WTC11 (cell line): Measurements from ENCODE around the gene SLC25A51. TPM values are rescaled to one million over a fixed set of nuclear protein-coding genes. Genes with fewer than 3 reads are reported as not detected.
A peak's percentile ranks its signal among the peaks of the same experiment; 100 is the strongest.

Experiments
- ATAC-seq: fragments of 200-7000 bp; cut with Tn5 transposase; 2 replicates; pipeline ENCODE4 v1.10.0; 2021; ENCODE audit warnings: mild to moderate bottlenecking, moderate library complexity
- CTCF ChIA-PET: fragments of 300-600 bp; sonication (Branson Sonifier 250); formaldehyde crosslinking; loops from one replicate; lab custom pipeline; 2021; ENCODE audit warnings: antibody characterized with exemption; lab: Charles Lee
- POLR2A ChIA-PET: fragments of 350-600 bp; sonication (Branson Sonifier 250); formaldehyde crosslinking; loops from one replicate; lab custom pipeline; 2021; ENCODE audit warnings: antibody characterized with exemption; lab: Charles Lee
- DNase-seq: peaks from one replicate; pipeline ENCODE4 v3.0.0; 2021; ENCODE audit warnings: low spot score
- H3K27ac Mint-ChIP-seq: 2 replicates; pipeline ENCODE4 v1.8.0; 2021; ENCODE audit warnings: mixed read lengths
- H3K27me3 Mint-ChIP-seq: 2 replicates; pipeline ENCODE4 v1.8.0; 2021; ENCODE audit warnings: low read depth, mild to moderate bottlenecking, moderate library complexity, mixed read lengths
- H3K36me3 Mint-ChIP-seq: 2 replicates; pipeline ENCODE4 v1.8.0; 2021; ENCODE audit warnings: mixed read lengths
- H3K4me1 Mint-ChIP-seq: 2 replicates; pipeline ENCODE4 v1.8.0; 2022; ENCODE audit warnings: mixed read lengths
- H3K4me3 Mint-ChIP-seq: 2 replicates; pipeline ENCODE4 v1.8.0; 2021; ENCODE audit warnings: mild to moderate bottlenecking, moderate library complexity, mixed read lengths
- H3K9me3 Mint-ChIP-seq: 2 replicates; pipeline ENCODE4 v1.8.0; 2021; ENCODE audit warnings: mixed read lengths
- ELF4 ChIP-seq: sonication (generic); formaldehyde crosslinking; IDR thresholded peaks from 2 replicates; pipeline ENCODE4 v1.8.1; 2022; ENCODE audit warnings: low read depth, mild to moderate bottlenecking, moderate library complexity, missing genetic modification reagents
- ETV6 ChIP-seq: sonication (generic); formaldehyde crosslinking; IDR thresholded peaks from 2 replicates; pipeline ENCODE4 v1.8.1; 2022; ENCODE audit warnings: mild to moderate bottlenecking, missing genetic modification reagents
- FOXJ3 ChIP-seq: sonication (generic); formaldehyde crosslinking; IDR thresholded peaks from 2 replicates; pipeline ENCODE4 v1.9.0; 2021; ENCODE audit warnings: missing genetic modification reagents, mild to moderate bottlenecking, borderline replicate concordance
- FOXK1 ChIP-seq: sonication (generic); formaldehyde crosslinking; IDR thresholded peaks from 2 replicates; pipeline ENCODE4 v1.8.0; 2022; ENCODE audit warnings: mild to moderate bottlenecking, moderate library complexity, missing genetic modification reagents
- FOXP1 ChIP-seq: sonication (generic); formaldehyde crosslinking; IDR thresholded peaks from 2 replicates; pipeline ENCODE4 v1.8.0; 2022; ENCODE audit warnings: missing genetic modification reagents, mild to moderate bottlenecking, moderate library complexity, borderline replicate concordance
- GABPB1 ChIP-seq: sonication (generic); formaldehyde crosslinking; IDR thresholded peaks from 2 replicates; pipeline ENCODE4 v1.8.1; 2023; ENCODE audit warnings: mild to moderate bottlenecking, missing genetic modification reagents
- GRHL2 ChIP-seq: fragments of 250-450 bp; sonication (Bioruptor Pico); IDR thresholded peaks from 2 replicates; pipeline ENCODE4 v1.8.0; 2022; ENCODE audit warnings: mild to moderate bottlenecking, moderate library complexity; ENCODE audit not compliant: insufficient replicate concordance, severe bottlenecking
- KAT7 ChIP-seq: sonication (generic); formaldehyde crosslinking; IDR thresholded peaks from 2 replicates; pipeline ENCODE4 v1.8.1; 2023; ENCODE audit warnings: missing genetic modification reagents, mild to moderate bottlenecking, borderline replicate concordance
- MYBL2 ChIP-seq: sonication (generic); formaldehyde crosslinking; IDR thresholded peaks from 2 replicates; pipeline ENCODE4 v1.8.1; 2023; ENCODE audit warnings: mild to moderate bottlenecking, moderate library complexity, missing genetic modification reagents
- NFE2L1 ChIP-seq: sonication (generic); formaldehyde crosslinking; IDR thresholded peaks from 2 replicates; pipeline ENCODE4 v1.8.1; 2023; ENCODE audit warnings: missing genetic modification reagents
- NR2C2 ChIP-seq: sonication (generic); formaldehyde crosslinking; IDR thresholded peaks from 2 replicates; pipeline ENCODE4 v1.8.0; 2022; ENCODE audit warnings: mild to moderate bottlenecking, missing genetic modification reagents
- PRRX2 ChIP-seq: fragments of 250-450 bp; sonication (Bioruptor Pico); IDR thresholded peaks from 2 replicates; pipeline ENCODE4 v1.8.0; 2021; ENCODE audit warnings: mild to moderate bottlenecking
- SOX15 ChIP-seq: fragments of 250-450 bp; sonication (Bioruptor Pico); IDR thresholded peaks from 2 replicates; pipeline ENCODE4 v1.9.0; 2021; ENCODE audit warnings: mild to moderate bottlenecking
- ZNF232 ChIP-seq: sonication (generic); formaldehyde crosslinking; IDR thresholded peaks from 2 replicates; pipeline ENCODE4 v1.8.0; 2022; ENCODE audit warnings: mild to moderate bottlenecking, missing genetic modification reagents
- ZNF396 ChIP-seq: fragments of 250-450 bp; sonication (Bioruptor Pico); IDR thresholded peaks from 2 replicates; pipeline ENCODE4 v1.8.0; 2021; ENCODE audit warnings: mild to moderate bottlenecking, moderate library complexity, borderline replicate concordance
- ZNF423 ChIP-seq: fragments of 250-450 bp; sonication (Bioruptor Pico); IDR thresholded peaks from 2 replicates; pipeline ENCODE4 v2.1.2; 2022; ENCODE audit warnings: mild to moderate bottlenecking, moderate library complexity
- total RNA-seq: library from RNA; stranded (reverse); gene quantifications from 3 replicates; pipeline ENCODE4 v1.2.3, GENCODE V29; 2021
- TF ChIP-seq, protein P1 (sequence below): sonication (generic); formaldehyde crosslinking; IDR thresholded peaks from 2 replicates; pipeline ENCODE4 v1.8.0; 2022; ENCODE audit warnings: mild to moderate bottlenecking, missing genetic modification reagents
- TF ChIP-seq, protein P2 (sequence below): sonication (generic); formaldehyde crosslinking; IDR thresholded peaks from 2 replicates; pipeline ENCODE4 v1.8.0; 2023; ENCODE audit warnings: missing genetic modification reagents
- TF ChIP-seq, protein P3 (sequence below): sonication (generic); formaldehyde crosslinking; IDR thresholded peaks from 2 replicates; pipeline ENCODE4 v1.8.0; 2022; ENCODE audit warnings: mild to moderate bottlenecking, missing genetic modification reagents
- TF ChIP-seq, protein P4 (sequence below): sonication (generic); formaldehyde crosslinking; IDR thresholded peaks from 2 replicates; pipeline ENCODE4 v1.8.1; 2022; ENCODE audit warnings: low read depth, mild to moderate bottlenecking, moderate library complexity, missing genetic modification reagents, borderline replicate concordance
- TF ChIP-seq, protein P5 (sequence below): sonication (generic); formaldehyde crosslinking; conservative IDR thresholded peaks from 2 replicates; pipeline ENCODE4 v1.8.1; 2023; ENCODE audit warnings: mild to moderate bottlenecking, low read depth, missing genetic modification reagents, moderate library complexity

Gene SLC25A51
- total RNA-seq, 1 experiment from 2014 or later, result 15.4 TPM

DNA sequence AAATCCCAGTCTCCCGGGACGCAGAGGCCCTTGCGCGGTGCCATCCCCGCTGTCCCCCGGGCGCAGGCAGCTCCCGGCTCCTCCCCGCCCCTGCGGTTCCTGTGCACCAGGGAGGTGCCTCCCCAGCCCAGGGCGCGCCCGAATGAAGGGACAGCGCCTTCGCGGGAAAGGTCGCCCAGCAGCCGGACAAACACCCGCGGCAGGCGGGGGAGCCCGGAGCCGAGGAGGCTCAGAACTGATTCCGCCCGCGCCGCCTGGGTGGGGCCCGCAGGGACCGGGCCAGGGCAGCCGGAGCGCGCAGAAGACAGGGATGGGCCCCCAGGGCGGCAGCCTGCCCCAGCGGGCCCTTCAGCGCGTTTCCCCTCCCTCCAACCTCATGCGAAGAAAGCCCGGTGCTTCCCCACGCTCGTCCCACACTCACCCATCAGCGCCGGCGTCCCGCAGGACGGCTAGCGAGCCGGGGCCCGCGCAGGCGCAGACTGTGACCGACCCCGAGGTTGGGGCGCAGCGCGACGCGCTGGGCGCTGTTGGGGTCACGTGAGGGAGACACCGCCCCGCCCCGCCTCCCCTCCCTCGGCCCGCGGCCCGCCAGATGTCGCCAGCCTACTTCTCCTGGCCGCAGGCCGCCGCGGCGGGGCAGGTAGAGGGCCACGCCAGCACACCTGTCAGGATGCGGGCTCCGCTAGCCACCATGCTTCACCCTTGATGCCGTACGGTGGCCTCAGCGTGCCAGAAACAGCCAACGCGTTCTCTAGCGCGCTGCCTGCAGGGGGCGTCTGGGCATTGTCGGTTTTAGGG lies at the start of gene SLC25A51 (continued):
- TF ChIP-seq ZNF396 (CRISPR knock-in tag) (no peak), FOXP1 (CRISPR knock-in tag) (peak; percentile 80; the same call in 1 of the 2 replicates), KAT7 (CRISPR knock-in tag) (peak; percentile 92; the same call in 1 of the 2 replicates), SOX15 (CRISPR knock-in tag) (no peak), ZNF423 (CRISPR knock-in tag) (no peak), GABPB1 (CRISPR knock-in tag) (peak; percentile 78), FOXK1 (CRISPR knock-in tag) (peak; percentile 93; the same call in 1 of the 2 replicates), FOXJ3 (no peak), ETV6 (CRISPR knock-in tag) (peak; percentile 87), ZNF232 (CRISPR knock-in tag) (peak; percentile 64; the same call in 1 of the 2 replicates), MYBL2 (peak; percentile 79; the same call in 1 of the 2 replicates)
- TF ChIP-seq, protein P1, sequence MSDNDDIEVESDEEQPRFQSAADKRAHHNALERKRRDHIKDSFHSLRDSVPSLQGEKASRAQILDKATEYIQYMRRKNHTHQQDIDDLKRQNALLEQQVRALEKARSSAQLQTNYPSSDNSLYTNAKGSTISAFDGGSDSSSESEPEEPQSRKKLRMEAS (CRISPR knock-in tag), result peak; percentile 97
- TF ChIP-seq, protein P2, sequence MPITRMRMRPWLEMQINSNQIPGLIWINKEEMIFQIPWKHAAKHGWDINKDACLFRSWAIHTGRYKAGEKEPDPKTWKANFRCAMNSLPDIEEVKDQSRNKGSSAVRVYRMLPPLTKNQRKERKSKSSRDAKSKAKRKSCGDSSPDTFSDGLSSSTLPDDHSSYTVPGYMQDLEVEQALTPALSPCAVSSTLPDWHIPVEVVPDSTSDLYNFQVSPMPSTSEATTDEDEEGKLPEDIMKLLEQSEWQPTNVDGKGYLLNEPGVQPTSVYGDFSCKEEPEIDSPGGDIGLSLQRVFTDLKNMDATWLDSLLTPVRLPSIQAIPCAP (CRISPR knock-in tag), result no peak; the same call in 1 of the 2 replicates
- TF ChIP-seq, protein P3, sequence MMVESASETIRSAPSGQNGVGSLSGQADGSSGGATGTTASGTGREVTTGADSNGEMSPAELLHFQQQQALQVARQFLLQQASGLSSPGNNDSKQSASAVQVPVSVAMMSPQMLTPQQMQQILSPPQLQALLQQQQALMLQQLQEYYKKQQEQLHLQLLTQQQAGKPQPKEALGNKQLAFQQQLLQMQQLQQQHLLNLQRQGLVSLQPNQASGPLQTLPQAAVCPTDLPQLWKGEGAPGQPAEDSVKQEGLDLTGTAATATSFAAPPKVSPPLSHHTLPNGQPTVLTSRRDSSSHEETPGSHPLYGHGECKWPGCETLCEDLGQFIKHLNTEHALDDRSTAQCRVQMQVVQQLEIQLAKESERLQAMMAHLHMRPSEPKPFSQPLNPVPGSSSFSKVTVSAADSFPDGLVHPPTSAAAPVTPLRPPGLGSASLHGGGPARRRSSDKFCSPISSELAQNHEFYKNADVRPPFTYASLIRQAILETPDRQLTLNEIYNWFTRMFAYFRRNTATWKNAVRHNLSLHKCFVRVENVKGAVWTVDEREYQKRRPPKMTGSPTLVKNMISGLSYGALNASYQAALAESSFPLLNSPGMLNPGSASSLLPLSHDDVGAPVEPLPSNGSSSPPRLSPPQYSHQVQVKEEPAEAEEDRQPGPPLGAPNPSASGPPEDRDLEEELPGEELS, result 0 out of 2 replicates have a peak, but pooled peaks have one; percentile 58
- TF ChIP-seq, protein P4, sequence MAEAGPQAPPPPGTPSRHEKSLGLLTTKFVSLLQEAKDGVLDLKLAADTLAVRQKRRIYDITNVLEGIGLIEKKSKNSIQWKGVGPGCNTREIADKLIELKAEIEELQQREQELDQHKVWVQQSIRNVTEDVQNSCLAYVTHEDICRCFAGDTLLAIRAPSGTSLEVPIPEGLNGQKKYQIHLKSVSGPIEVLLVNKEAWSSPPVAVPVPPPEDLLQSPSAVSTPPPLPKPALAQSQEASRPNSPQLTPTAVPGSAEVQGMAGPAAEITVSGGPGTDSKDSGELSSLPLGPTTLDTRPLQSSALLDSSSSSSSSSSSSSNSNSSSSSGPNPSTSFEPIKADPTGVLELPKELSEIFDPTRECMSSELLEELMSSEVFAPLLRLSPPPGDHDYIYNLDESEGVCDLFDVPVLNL, result no peak

DNA sequence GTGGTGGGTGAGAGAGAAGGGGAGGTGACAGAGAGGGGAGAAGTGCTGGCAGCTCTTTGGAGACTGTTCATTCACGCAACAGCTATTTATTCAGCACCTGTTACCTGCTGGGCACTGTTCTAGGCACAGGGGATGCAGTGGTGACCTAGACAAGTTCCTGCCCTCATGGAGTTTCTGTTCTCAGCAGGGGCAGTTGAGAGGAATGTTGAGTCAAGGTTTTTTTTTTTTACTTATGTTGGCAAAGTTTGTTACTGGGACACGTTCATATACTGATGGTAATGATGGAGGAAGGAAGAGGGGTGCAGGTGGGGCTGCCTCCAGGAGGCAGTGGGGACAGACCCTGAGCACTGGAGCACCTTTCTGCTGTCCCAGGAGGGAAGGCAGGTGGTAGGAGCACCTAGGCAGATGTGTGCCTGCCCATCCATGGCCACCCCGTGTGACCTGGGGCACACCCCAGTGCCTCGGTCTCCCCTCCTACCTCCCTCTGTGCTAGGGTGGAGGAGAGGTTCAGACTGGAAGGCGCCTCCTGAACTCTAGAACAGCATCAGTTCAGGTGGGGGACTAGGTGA lies 49.4 kb upstream of the SLC25A51 start:
- H3K9me3 Mint-ChIP-seq, result no peaks in the 10 kb centered on the region
- no peaks in the 10 kb centered on the region for H3K27me3 Mint-ChIP-seq
- ChIA-PET CTCF (interaction anchor here (1.0 kb wide), 1 partner anchor 39 kb away, joined by 3 read pairs; no protein-coding TSS in a partner anchor), POLR2A (no interaction called here)
- H3K27ac Mint-ChIP-seq, result no peak overlapping the region
- H3K4me3 Mint-ChIP-seq, result no peak overlapping the region
- ATAC-seq, result no peak
- TF ChIP-seq GRHL2 (CRISPR knock-in tag), result no peak
- TF ChIP-seq, protein P5, sequence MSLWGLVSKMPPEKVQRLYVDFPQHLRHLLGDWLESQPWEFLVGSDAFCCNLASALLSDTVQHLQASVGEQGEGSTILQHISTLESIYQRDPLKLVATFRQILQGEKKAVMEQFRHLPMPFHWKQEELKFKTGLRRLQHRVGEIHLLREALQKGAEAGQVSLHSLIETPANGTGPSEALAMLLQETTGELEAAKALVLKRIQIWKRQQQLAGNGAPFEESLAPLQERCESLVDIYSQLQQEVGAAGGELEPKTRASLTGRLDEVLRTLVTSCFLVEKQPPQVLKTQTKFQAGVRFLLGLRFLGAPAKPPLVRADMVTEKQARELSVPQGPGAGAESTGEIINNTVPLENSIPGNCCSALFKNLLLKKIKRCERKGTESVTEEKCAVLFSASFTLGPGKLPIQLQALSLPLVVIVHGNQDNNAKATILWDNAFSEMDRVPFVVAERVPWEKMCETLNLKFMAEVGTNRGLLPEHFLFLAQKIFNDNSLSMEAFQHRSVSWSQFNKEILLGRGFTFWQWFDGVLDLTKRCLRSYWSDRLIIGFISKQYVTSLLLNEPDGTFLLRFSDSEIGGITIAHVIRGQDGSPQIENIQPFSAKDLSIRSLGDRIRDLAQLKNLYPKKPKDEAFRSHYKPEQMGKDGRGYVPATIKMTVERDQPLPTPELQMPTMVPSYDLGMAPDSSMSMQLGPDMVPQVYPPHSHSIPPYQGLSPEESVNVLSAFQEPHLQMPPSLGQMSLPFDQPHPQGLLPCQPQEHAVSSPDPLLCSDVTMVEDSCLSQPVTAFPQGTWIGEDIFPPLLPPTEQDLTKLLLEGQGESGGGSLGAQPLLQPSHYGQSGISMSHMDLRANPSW (CRISPR knock-in tag), result no peak
- TF ChIP-seq PRRX2, result no peak
- TF ChIP-seq NFE2L1, result no peak
- TF ChIP-seq ELF4 (CRISPR knock-in tag), result no peak
- no peak for TF ChIP-seq NR2C2 (CRISPR knock-in tag)
- H3K4me1 Mint-ChIP-seq, result no peaks in the 10 kb centered on the region
- peaks cover 13% of the 10 kb centered on the region for H3K36me3 Mint-ChIP-seq
- DNase-seq, result no peak
